Activated T-helper 1 cell treated with anti-CD3 and anti-CD28 coated beads, Interleukin-2, amount 50 U/mL, for 16 hours (primary cell): ENCODE data around the gene LRRC8B.

Experiments
- DNase-seq, 2 donors: peaks; one replicate each; pipeline ENCODE4 v3.0.0-alpha.2; 2020; ENCODE audit warnings: low read depth in 1 of 2, low spot score in 1 of 2

LRRC8B gene

DNA sequence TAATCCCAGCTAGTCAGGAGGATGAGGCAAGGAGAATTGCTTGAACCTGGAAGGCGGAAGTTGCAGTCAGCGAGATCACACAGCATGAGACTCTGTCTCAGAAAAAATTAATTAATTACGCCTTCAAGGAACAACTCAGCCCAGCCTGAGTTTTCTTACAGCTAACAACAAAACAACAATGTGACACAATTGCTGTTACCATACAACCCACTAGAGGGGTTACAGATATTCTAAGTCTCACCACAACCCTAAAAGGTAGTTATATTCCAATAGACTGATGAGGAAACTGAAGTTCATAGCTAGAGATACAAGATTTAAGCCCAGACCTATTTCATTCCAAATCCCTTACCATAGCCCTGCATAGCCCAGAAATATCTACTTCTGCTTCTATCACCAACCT is 105.4 kb downstream of the LRRC8B start:
- no peak for DNase-seq

DNA sequence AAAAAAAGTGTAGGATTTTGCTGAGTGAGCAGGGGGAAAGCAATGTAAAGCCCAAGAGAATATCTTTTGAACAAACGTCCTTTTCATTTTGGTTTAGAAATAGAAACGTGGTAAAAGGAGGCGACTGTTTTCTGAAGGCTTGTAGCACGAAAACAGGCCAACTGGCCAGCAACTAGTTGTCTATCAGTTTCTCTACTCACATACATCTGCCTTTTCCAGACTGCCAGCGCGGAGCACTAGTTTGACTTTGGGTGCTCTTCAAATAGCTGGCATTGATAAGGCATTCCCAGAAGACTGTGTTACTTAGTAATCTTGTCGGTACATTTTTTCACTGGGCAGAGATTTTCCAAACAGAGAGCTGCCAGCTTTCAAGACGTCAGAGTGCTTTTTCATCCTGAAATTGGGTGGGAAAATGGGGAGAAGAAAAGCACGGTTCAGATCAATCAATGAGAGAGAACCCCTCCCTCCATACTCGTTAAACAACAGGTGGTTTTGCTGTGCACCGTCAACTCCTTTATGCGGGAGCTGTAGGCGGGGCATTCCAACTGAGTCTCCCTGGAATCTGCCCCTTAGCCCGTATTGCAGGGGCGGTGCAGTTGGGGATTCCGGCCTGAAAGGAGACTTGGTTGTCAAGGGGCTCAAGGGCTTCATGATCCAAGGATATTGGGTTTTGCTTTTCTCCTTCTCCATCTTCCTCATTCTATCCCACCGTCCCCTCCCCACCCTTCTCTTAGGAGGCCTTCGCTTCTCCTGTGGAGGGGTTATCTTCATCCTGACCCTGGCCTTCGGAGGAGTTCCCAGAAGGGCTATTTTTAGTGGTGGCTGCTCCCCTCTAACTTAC is 107.4 kb downstream of the LRRC8B start:
- no peak for DNase-seq

- peak; percentile 71 to 82 for DNase-seq
Measured at GRCh38 chr1:89632657-89633247, 108.1 kb downstream of the LRRC8B start, which contains the start of gene LRRC8C. Gene LRRC8C, plus strand, starts transcription at chr1:89633120. Its CDS starts 53,354 bp downstream, at chr1:89686474.

DNA sequence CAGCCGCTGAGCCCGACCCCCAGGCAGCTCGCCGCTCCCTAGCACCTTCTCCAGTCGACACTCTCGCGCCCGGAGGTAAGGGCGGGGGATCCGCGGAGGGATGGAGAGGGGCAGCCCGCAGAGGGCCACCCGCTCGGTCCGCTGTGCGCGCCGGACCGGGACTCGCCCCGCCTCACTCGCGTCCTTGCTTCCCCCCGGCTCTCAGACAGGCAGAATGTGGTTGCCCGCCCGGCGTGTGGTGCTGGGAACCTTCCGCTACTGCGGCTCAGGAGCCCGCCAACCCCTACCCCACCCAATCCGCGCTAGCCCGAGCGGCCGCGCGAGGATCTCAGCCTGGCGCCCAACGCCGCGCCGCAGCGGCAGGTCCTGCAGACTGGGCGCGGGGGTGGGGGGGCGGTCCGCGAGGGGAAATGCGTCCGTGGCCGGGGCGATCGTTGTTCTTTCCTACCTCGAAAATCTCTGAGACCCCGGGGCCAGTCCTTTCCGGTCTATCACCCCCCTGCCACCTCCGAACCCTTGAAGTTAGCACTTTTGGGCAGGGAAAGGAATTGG is 108.7 kb downstream of the LRRC8B start:
- DNase-seq = peak in 1 of 2 donors; percentile 40

DNA sequence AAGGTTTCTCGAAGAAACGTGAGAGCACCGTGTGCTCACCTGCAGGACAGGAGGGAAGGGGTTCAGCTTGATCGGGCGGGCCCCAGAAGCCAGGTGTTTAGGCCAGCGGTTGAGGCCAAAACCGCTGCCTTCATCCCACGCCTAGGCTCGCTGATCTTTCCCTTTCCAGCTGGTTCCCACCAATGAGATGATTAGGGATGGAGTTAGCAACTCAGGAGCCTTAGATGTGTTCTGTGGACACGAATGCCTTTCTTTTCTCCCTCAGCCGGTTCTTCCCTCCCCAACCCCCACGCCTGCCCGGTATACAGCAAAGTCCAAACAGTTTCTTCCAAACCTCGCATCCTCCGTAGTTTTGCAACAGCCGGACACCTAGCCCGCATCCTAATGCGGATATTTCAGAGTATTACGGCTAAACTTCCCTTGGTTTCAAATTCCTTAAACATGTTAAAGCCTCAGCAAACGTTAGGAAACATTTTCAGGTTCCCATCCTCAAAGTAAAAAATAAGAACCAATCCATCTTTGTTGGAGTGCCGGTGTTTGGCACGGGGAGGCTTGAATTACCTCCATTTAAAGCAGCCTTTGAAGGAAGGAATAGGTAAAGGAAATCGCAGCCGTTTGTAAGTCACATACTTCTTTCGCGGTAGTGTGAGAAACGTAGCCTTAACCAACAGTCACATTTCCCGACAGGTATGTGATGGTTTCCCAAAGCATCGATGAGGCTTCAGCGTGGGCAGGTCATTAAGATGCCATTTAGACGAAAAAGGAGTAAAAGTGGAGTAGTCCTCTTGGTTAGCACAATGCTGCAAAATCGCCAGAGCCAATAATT is 109.4 kb downstream of the LRRC8B start:
- no peak for DNase-seq

GRCh38 chr1:89635825-89636815 is 111.5 kb downstream of the LRRC8B start:
- DNase-seq = no peak

DNA sequence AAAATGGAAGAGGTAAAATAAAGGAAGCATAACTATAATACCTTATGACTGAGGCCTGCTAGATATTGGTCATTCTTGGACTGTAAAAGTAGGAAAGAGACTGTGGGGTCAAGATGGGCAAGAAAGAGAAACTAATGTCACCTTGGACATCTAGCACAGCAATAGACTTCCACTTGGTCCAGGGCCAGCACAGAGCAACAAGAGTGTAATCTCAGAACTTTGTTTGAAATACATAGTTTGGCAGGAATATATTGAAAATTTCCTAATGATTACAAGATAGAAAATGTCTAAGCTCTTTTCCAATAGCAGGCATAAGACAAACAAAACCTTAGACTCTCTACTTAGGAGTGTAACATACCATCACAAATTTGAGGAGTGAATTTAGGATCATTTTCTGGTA is 112.9 kb downstream of the LRRC8B start:
- no peak for DNase-seq

- no peak for DNase-seq
Measured at GRCh38 chr1:89640440-89640839, 115.8 kb downstream of the LRRC8B start.

GRCh38 chr1:89641781-89642180 is 117.2 kb downstream of the LRRC8B start:
- DNase-seq = no peak

- no peak for DNase-seq
Measured at GRCh38 chr1:89643577-89643976, 118.9 kb downstream of the LRRC8B start.

GRCh38 chr1:89644119-89644814 is 119.6 kb downstream of the LRRC8B start:
- DNase-seq = no peak

DNA sequence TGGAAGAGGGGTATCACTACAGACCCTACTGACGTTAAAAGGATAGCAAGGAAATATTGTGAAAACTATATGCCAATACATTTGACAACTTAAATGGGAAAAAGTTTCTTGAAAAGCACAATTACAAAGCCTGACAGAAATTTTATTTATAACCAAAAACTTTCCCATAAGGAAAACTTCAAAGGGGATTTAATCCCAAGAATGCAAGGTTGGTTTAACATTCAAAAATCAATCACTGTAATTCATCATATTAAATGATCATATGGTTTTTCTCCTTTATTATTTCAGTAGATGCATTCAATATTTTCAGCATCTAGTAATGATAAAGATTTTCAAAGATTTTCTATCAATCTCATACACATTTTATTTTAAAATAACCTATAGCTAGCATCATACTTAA is 121.6 kb downstream of the LRRC8B start:
- DNase-seq = no peak
